Thoracic aorta (tissue), 2 donors: ENCODE measurements around the gene PPP3CA. TPM values are rescaled to one million over a fixed set of nuclear protein-coding genes. Genes with fewer than 3 reads are reported as not detected.
"Not testable (repeated sequence)": the region's sequence is repeated elsewhere in the genome, so short reads cannot be mapped to it uniquely, and the experiment has no call there.

Experiments
- ATAC-seq: fragments of 150-250 bp; one replicate; pipeline ENCODE4 v1.8.0; 2017; ENCODE audit warnings: low read depth; ENCODE audit not compliant: insufficient number of reproducible peaks, low FRiP score
- DNase-seq: peaks from one replicate; pipeline ENCODE4 v3.0.0-alpha.2; 2020; ENCODE audit warnings: low spot score
- H3K27ac ChIP-seq, 2 donors: fragments of 200-600 bp; sonication (generic); 1 replicate in 1 of 2; 2 replicates in 1 of 2; pipeline ENCODE4 v1.5.1; 2016; ENCODE audit warnings: mild to moderate bottlenecking in 2 of 2, moderate library complexity in 2 of 2
- H3K27me3 ChIP-seq: fragments of 200-600 bp; sonication (generic); replicated peaks from 2 replicates; pipeline ENCODE4 v1.6.0; 2016; ENCODE audit warnings: mild to moderate bottlenecking; ENCODE audit not compliant: insufficient read depth
- H3K36me3 ChIP-seq: fragments of 200-600 bp; sonication (generic); one replicate; pipeline ENCODE4 v1.5.1; 2016
- H3K4me1 ChIP-seq, 2 donors: fragments of 200-600 bp; sonication (generic); 1 replicate in 1 of 2; 2 replicates in 1 of 2; pipeline versions ENCODE4 v1.5.1 to v1.6.0; 2016; ENCODE audit warnings: low read depth in 2 of 2, mild to moderate bottlenecking in 1 of 2; ENCODE audit not compliant: control insufficient read depth in 1 of 2
- H3K4me3 ChIP-seq: fragments of 200-600 bp; sonication (generic); 2 replicates; pipeline ENCODE4 v1.5.1; 2016; ENCODE audit warnings: mild to moderate bottlenecking
- H3K9me3 ChIP-seq: fragments of 200-600 bp; sonication (generic); 2 replicates; pipeline ENCODE4 v1.5.1; 2016
- CTCF ChIP-seq: fragments of 200-600 bp; sonication (generic); IDR thresholded peaks from one replicate; pipeline ENCODE4 v1.5.1; 2019; ENCODE audit warnings: antibody characterized with exemption
- total RNA-seq, 2 donors: library from RNA; depleted of rRNA; stranded (reverse); fragments of >200 nt; gene quantifications; one replicate each; pipeline versions ENCODE4 v1.1.0 to v1.2.3, GENCODE V29; 2016

PPP3CA gene
- total RNA-seq, 2 donors from 2014 or later, result 21.9 to 43.2 TPM

- ATAC-seq, result no peak
- H3K4me1 ChIP-seq, result peaks cover 11 to 12% of the 10 kb centered on the region in 2 donors
- no peaks in the 10 kb centered on the region for H3K27me3 ChIP-seq
- H3K36me3 ChIP-seq, result no peaks in the 10 kb centered on the region
- DNase-seq, result no peak
- no peak overlapping the region for H3K27ac ChIP-seq
- no peaks in the 10 kb centered on the region for H3K9me3 ChIP-seq
- no peak for TF ChIP-seq CTCF
- H3K4me3 ChIP-seq, result no peak overlapping the region
Observed at GRCh38 chr4:101240099-101240498, 107.2 kb downstream of the PPP3CA start.

- DNase-seq (no peak), ATAC-seq (no peak)
- no peak for TF ChIP-seq CTCF
- Histone ChIP-seq H3K4me3 (no peak overlapping the region), H3K27me3 (no peaks in the 10 kb centered on the region), H3K9me3 (no peaks in the 10 kb centered on the region), H3K36me3 (no peaks in the 10 kb centered on the region), H3K27ac (no peak overlapping the region), H3K4me1 (peaks cover 11 to 12% of the 10 kb centered on the region in 2 donors)
Observed at GRCh38 chr4:101239665-101240064, 107.7 kb downstream of the PPP3CA start.

GRCh38 chr4:101238706-101239105, 108.6 kb downstream of the PPP3CA start:
- Histone ChIP-seq H3K4me3 (no peak overlapping the region), H3K27me3 (no peaks in the 10 kb centered on the region), H3K9me3 (no peaks in the 10 kb centered on the region), H3K27ac (peak overlapping the region in 1 of 2 donors; percentile 8), H3K36me3 (no peaks in the 10 kb centered on the region), H3K4me1 (peaks cover 11 to 12% of the 10 kb centered on the region in 2 donors)
- no peak for DNase-seq
- TF ChIP-seq CTCF, result no peak
- no peak for ATAC-seq

GRCh38 chr4:101237773-101238172, 109.6 kb downstream of the PPP3CA start:
- H3K27me3 ChIP-seq, result no peaks in the 10 kb centered on the region
- no peak for DNase-seq
- TF ChIP-seq CTCF, result no peak
- H3K4me1 ChIP-seq, result peaks cover 11 to 12% of the 10 kb centered on the region in 2 donors
- ATAC-seq, result no peak
- H3K4me3 ChIP-seq, result no peak overlapping the region
- H3K9me3 ChIP-seq, result no peaks in the 10 kb centered on the region
- H3K27ac ChIP-seq, result no peak overlapping the region
- no peaks in the 10 kb centered on the region for H3K36me3 ChIP-seq

- H3K27me3 ChIP-seq, result no peaks in the 10 kb centered on the region
- H3K27ac ChIP-seq, result no peak overlapping the region
- no peaks in the 10 kb centered on the region for H3K36me3 ChIP-seq
- H3K4me3 ChIP-seq, result no peak overlapping the region
- H3K9me3 ChIP-seq, result no peaks in the 10 kb centered on the region
- DNase-seq (no peak), ATAC-seq (no peak)
- no peak for TF ChIP-seq CTCF
- peaks cover 20 to 25% of the 10 kb centered on the region in 2 donors for H3K4me1 ChIP-seq
Observed at GRCh38 chr4:101236097-101236496, 111.2 kb downstream of the PPP3CA start.

- not testable (repeated sequence) for ATAC-seq, DNase-seq, H3K36me3 ChIP-seq, H3K27ac ChIP-seq, H3K27me3 ChIP-seq, H3K4me3 ChIP-seq, H3K9me3 ChIP-seq
- H3K4me1 ChIP-seq, result peaks cover 18 to 20% of the 10 kb centered on the region in 2 donors
Observed at GRCh38 chr4:101234141-101234540, 113.2 kb downstream of the PPP3CA start.
